Duodenal mucosa (tissue), 2 donors: Measurements from ENCODE around the gene TRMT61A.
A peak's percentile ranks its signal among the peaks of the same experiment; 100 is the strongest.

Experiments
- H3K27ac ChIP-seq: one replicate; pipeline ENCODE4 v1.7.0; 2013; ENCODE audit warnings: low read depth, low read length
- H3K27me3 ChIP-seq, 2 donors: one replicate each; pipeline ENCODE4 v1.7.0; 2013; ENCODE audit warnings: low read length in 2 of 2, control low read depth in 1 of 2; ENCODE audit not compliant: insufficient read depth in 2 of 2, control insufficient read depth in 1 of 2
- H3K36me3 ChIP-seq, 2 donors: one replicate each; pipeline ENCODE4 v1.7.0; 2013; ENCODE audit warnings: low read length in 2 of 2, control low read depth in 1 of 2; ENCODE audit not compliant: insufficient read depth in 2 of 2, control insufficient read depth in 1 of 2
- H3K4me1 ChIP-seq, 2 donors: one replicate each; pipeline ENCODE4 v1.7.0; 2013; ENCODE audit warnings: low read length in 2 of 2, control low read depth in 1 of 2; ENCODE audit not compliant: insufficient read depth in 2 of 2, control insufficient read depth in 1 of 2
- H3K4me3 ChIP-seq, 2 donors: one replicate each; pipeline ENCODE4 v1.7.0; 2013; ENCODE audit warnings: low read length in 2 of 2, low read depth in 1 of 2
- H3K9ac ChIP-seq, 2 donors: one replicate each; pipeline ENCODE4 v1.7.0; 2013; ENCODE audit warnings: low read length in 2 of 2, low read depth in 1 of 2
- H3K9me3 ChIP-seq, 2 donors: one replicate each; pipeline ENCODE4 v1.7.0; 2013; ENCODE audit warnings: low read length in 2 of 2, control low read depth in 1 of 2; ENCODE audit not compliant: control insufficient read depth in 1 of 2

TRMT61A gene

DNA sequence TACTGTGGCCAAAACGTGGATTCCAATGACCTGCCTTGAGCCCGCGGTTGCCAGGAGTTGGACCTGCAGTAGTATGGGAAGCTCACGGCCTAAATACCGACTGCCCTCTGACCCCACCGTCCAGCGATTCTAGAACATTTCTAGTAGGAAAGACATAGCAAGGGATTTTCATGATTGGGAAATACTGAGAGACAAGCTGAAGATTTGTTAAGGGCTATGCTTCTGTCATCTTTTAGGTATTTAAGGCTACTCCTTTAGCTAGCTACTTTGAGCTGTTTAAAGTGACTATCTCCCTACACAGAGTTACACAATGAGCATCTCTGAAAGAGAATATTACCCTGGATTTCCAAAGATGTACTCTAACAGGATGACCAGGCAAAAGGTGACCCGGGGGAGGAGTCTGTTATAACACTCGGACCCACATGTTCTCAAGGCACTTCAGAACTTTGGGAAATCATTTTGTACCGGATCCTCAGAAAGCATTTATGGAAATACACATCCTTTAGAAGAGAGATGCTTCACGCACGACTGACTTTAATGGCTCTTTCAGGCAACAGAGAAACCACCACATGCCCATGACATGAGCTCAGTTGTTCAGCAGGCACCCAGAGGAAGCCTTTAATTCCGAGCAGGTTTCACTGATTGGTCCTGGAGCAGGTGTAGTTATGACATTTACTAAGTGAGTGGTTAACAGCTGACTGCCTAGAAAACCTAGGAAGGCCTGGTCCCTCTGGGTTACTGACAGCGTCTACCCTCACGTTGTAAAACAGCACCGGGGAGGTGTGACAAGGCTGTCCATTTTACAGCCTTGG lies 29.3 kb downstream of the TRMT61A start:
- no peaks in the 10 kb centered on the region for H3K9me3 ChIP-seq
- H3K4me3 ChIP-seq: no peak overlapping the region
- H3K27ac ChIP-seq: no peak overlapping the region
- H3K27me3 ChIP-seq: no peaks in the 10 kb centered on the region
- H3K36me3 ChIP-seq: peaks cover 6 to 25% of the 10 kb centered on the region in 2 donors
- H3K4me1 ChIP-seq: peaks cover 26 to 27% of the 10 kb centered on the region in 2 donors
- no peak overlapping the region for H3K9ac ChIP-seq

- Histone ChIP-seq H3K4me3 (no peak overlapping the region), H3K4me1 (peaks cover 33 to 38% of the 10 kb centered on the region in 2 donors), H3K9me3 (no peaks in the 10 kb centered on the region), H3K36me3 (peaks cover 6 to 25% of the 10 kb centered on the region in 2 donors), H3K27me3 (no peaks in the 10 kb centered on the region), H3K9ac (no peak overlapping the region), H3K27ac (no peak overlapping the region)
These were observed 30.8 kb downstream of the TRMT61A start for GRCh38 chr14:103559766-103560165.

DNA sequence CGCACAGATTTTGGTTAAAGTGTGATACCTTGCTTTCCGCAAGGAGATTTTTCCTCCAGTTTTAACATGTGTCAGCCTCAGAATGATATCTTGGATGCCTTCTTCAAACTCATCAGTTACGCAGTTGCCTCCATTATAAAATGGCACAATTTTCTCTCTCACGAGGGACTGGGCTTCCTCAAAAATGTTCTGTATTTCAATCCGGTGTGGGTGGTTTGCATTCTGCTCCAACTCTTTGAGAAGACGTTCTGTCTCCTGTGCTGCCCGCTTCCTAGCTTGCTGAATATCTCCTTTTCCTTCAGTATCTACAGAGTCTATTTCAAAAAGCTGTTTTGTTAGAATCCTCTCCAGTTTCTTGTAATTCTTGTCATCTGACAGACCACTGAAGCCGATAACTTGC lies 31.7 kb downstream of the TRMT61A start:
- no peak overlapping the region for H3K27ac ChIP-seq
- peak overlapping the region; percentile 75 to 76 for H3K4me3 ChIP-seq
- no peaks in the 10 kb centered on the region for H3K27me3 ChIP-seq
- peak overlapping the region in 1 of 2 donors; percentile 11 for H3K9ac ChIP-seq
- no peaks in the 10 kb centered on the region for H3K9me3 ChIP-seq
- peaks cover 6 to 25% of the 10 kb centered on the region in 2 donors for H3K36me3 ChIP-seq
- peaks cover 33 to 38% of the 10 kb centered on the region in 2 donors for H3K4me1 ChIP-seq

DNA sequence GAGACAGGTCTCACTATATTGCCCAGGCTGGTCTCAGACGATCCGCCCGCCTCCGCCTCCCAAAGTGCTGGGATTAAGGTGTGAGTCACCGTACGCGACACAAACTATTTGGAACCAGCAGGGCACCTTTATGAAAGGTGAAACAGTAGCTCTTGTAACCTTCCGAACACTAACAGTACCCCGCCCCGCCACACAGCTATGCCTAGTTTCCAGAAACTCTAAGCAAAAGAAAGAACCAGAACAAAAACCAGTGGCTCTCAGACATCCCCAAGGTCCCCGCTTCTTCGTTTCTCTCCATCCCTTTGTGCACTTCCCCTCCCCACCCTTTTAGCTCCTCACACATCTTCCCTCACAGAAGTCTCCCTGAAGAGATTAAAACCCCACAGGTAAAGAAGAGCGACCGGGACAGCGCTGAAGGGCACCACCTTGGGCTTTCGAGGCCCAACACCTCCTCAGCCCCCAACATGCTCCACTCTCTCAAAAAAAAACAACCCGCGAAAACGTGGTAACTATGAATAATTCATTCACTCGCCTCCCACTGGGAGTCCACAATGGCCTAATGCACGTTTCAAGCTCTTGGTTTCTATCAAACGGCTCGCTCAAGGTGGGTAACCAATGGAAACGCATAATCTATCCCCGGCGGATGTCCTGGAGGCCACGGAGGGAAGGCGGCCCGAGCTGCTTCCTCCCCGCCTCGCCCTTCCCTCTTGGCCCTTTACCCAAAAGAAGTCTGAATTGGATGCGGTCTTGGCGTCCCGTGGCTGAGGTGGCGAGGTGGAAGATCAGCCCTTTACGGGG lies 32.6 kb downstream of the TRMT61A start:
- Histone ChIP-seq H3K36me3 (peaks cover 6 to 28% of the 10 kb centered on the region in 2 donors), H3K9ac (peak overlapping the region; percentile 69 to 80), H3K4me3 (peak overlapping the region; percentile 75 to 76), H3K27me3 (no peaks in the 10 kb centered on the region), H3K27ac (peak overlapping the region; percentile 98), H3K4me1 (peaks cover 33 to 38% of the 10 kb centered on the region in 2 donors), H3K9me3 (no peaks in the 10 kb centered on the region)

- Histone ChIP-seq H3K27ac (peak overlapping the region; percentile 98), H3K9me3 (no peaks in the 10 kb centered on the region), H3K9ac (peak overlapping the region; percentile 69 to 80), H3K27me3 (no peaks in the 10 kb centered on the region), H3K4me3 (peak overlapping the region; percentile 75 to 76), H3K4me1 (peaks cover 33 to 38% of the 10 kb centered on the region in 2 donors), H3K36me3 (peaks cover 6 to 29% of the 10 kb centered on the region in 2 donors)
These were observed 33.1 kb downstream of the TRMT61A start for GRCh38 chr14:103562179-103562428.

GRCh38 chr14:103562429-103563225 lies 33.6 kb downstream of the TRMT61A start, which contains the start of the genes BAG5 and COA8:
TSS of gene BAG5 (minus strand) at chr14:103562657. CDS start at chr14:103561164, 1,493 bp downstream.
TSS of gene COA8 (plus strand) at chr14:103562960. CDS start at chr14:103563002, 42 bp downstream.
- Histone ChIP-seq H3K36me3 (peaks cover 6 to 29% of the 10 kb centered on the region in 2 donors), H3K27ac (peak within 1 kb of the TSS; percentile 98), H3K4me3 (peak within 1 kb of the TSS; percentile 75 to 76), H3K27me3 (no peaks in the 10 kb centered on the region), H3K4me1 (peaks cover 33 to 38% of the 10 kb centered on the region in 2 donors), H3K9ac (peak within 1 kb of the TSS; percentile 69 to 80), H3K9me3 (no peaks in the 10 kb centered on the region)

- H3K9ac ChIP-seq: peak overlapping the region; percentile 60 to 63
- no peaks in the 10 kb centered on the region for H3K9me3 ChIP-seq
- peak overlapping the region; percentile 75 to 76 for H3K4me3 ChIP-seq
- peaks cover 6 to 26% of the 10 kb centered on the region in 2 donors for H3K36me3 ChIP-seq
- H3K27me3 ChIP-seq: no peaks in the 10 kb centered on the region
- H3K27ac ChIP-seq: peak overlapping the region; percentile 98
- peaks cover 33 to 38% of the 10 kb centered on the region in 2 donors for H3K4me1 ChIP-seq
These were observed 34.2 kb downstream of the TRMT61A start for GRCh38 chr14:103563226-103563620.

GRCh38 chr14:103563844-103564505 lies 35.0 kb downstream of the TRMT61A start:
- peaks cover 33 to 38% of the 10 kb centered on the region in 2 donors for H3K4me1 ChIP-seq
- H3K4me3 ChIP-seq: peak overlapping the region; percentile 75 to 76
- no peaks in the 10 kb centered on the region for H3K27me3 ChIP-seq
- peak overlapping the region; percentile 60 to 63 for H3K9ac ChIP-seq
- H3K36me3 ChIP-seq: peaks cover 6 to 19% of the 10 kb centered on the region in 2 donors
- no peak overlapping the region for H3K27ac ChIP-seq
- H3K9me3 ChIP-seq: no peaks in the 10 kb centered on the region

DNA sequence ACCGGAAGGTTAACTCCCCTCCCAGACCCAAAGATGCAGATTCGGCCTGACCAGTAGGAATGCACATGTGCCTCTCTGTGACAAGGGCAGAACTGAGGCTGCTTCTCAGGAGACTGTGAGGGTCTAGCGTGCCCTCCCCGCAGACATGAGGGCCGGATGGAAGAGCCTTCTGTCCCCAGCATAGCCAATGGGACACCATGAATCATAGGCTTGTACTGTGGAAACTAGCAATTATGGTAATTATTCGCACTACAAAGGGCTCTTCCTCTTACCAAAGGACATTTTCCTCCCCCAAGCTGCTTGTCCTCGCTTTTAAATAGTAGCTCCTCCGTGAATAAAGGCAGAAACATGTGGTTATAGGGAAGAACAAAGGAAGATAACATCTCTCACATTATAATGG lies 40.0 kb downstream of the TRMT61A start:
- Histone ChIP-seq H3K9me3 (no peaks in the 10 kb centered on the region), H3K27me3 (no peaks in the 10 kb centered on the region), H3K4me1 (peaks cover 4% of the 10 kb centered on the region in 2 donors), H3K9ac (no peak overlapping the region), H3K4me3 (no peak overlapping the region), H3K27ac (no peak overlapping the region), H3K36me3 (peaks cover 0 to 12% of the 10 kb centered on the region in 2 donors)
